DOHH2 (cell line): ENCODE results near the gene UBA7.

Experiments
- H3F3A ChIP-seq: fragments of 200-600 bp; sonication (generic), shearing (Covaris generic); 2 replicates; pipeline ENCODE4 v1.6.0; 2016; ENCODE audit warnings: antibody characterized with exemption, mild to moderate bottlenecking; ENCODE audit not compliant: control insufficient read depth, insufficient read depth
- H3K27ac ChIP-seq: fragments of 200-600 bp; sonication (generic); 2 replicates; pipeline ENCODE4 v1.5.1; 2014; ENCODE audit warnings: low read depth, mild to moderate bottlenecking, low read length, moderate library complexity
- H3K27me3 ChIP-seq: fragments of 200-600 bp; sonication (generic); 2 replicates; pipeline ENCODE4 v1.6.1; 2014; ENCODE audit warnings: mild to moderate bottlenecking, low read length, mixed read lengths; ENCODE audit not compliant: control insufficient read depth
- H3K36me3 ChIP-seq: fragments of 200-600 bp; sonication (generic); 2 replicates; pipeline ENCODE4 v1.6.1; 2014; ENCODE audit warnings: mild to moderate bottlenecking, low read length, moderate library complexity, mixed read lengths; ENCODE audit not compliant: control insufficient read depth
- H3K4me1 ChIP-seq: fragments of 200-600 bp; sonication (generic); 2 replicates; pipeline ENCODE4 v1.6.1; 2014; ENCODE audit warnings: mild to moderate bottlenecking, low read length, mixed read lengths; ENCODE audit not compliant: control insufficient read depth
- H3K4me2 ChIP-seq: fragments of 200-600 bp; sonication (generic); 2 replicates; pipeline ENCODE4 v1.6.0; 2014; ENCODE audit warnings: mild to moderate bottlenecking, low read length, moderate library complexity
- H3K4me3 ChIP-seq: fragments of 200-600 bp; sonication (generic); 2 replicates; pipeline ENCODE4 v1.5.1; 2014; ENCODE audit warnings: mild to moderate bottlenecking, low read length, mixed read lengths
- H3K79me2 ChIP-seq: fragments of 200-600 bp; sonication (generic); 2 replicates; pipeline ENCODE4 v1.6.1; 2014; ENCODE audit warnings: mild to moderate bottlenecking, low read length, mixed read lengths; ENCODE audit not compliant: control insufficient read depth
- H3K9me2 ChIP-seq: fragments of 200-600 bp; sonication (generic); replicated peaks from 2 replicates; pipeline ENCODE4 v1.6.1; 2014; ENCODE audit warnings: mild to moderate bottlenecking, low read length, mixed read lengths; ENCODE audit not compliant: control insufficient read depth
- H3K9me3 ChIP-seq: fragments of 200-600 bp; sonication (generic); 2 replicates; pipeline ENCODE4 v1.6.1; 2014; ENCODE audit warnings: antibody characterized with exemption, low read length, mixed read lengths; ENCODE audit not compliant: control insufficient read depth, insufficient read depth
- H4K20me1 ChIP-seq: fragments of 200-600 bp; sonication (generic); 2 replicates; pipeline ENCODE4 v1.6.0; 2014; ENCODE audit warnings: low read depth, mild to moderate bottlenecking, antibody characterized with exemption, low read length, moderate library complexity; ENCODE audit not compliant: control insufficient read depth, insufficient read depth
- EZH2phosphoT487 ChIP-seq: fragments of 200-600 bp; sonication (generic); IDR thresholded peaks from 2 replicates; pipeline ENCODE4 v1.6.1; 2017; ENCODE audit warnings: borderline replicate concordance, mild to moderate bottlenecking, antibody characterized with exemption, low read length, moderate library complexity, mixed read lengths
- TF ChIP-seq, protein P1 (sequence below): fragments of 200-600 bp; sonication (generic); IDR thresholded peaks from one replicate; pipeline ENCODE4 v1.5.1; 2014; ENCODE audit warnings: antibody characterized with exemption, mild to moderate bottlenecking, low read depth, low read length; ENCODE audit not compliant: poor library complexity, severe bottlenecking

Gene UBA7

DNA sequence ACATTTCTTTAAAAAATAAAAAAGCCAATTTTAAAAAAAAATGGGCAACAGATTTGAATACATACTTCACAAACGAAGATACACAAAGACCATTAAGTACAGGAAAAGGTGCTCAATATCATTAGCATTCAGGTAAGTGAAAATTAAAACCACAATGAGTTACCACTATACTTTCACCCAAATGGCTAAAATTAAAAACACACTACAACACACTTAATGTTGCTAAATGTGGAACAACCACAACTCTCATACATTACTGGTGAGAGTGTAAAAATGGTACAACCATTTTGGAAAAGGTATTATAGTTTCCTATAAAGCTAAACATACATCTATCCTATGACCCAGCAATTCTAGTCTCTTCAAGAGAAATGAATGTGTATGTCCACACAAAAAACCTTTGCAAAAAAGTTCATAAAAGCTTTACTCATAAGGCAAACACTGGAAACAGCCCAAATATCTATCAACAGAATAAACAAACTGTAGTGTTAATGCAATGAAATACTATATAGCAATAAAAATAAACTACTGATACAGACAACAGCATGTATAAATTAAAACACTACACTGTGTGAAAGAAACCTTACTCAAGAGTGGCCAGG lies 42.3 kb downstream of the UBA7 start:
- TF ChIP-seq EZH2phosphoT487: no peak
- TF ChIP-seq, protein P1, sequence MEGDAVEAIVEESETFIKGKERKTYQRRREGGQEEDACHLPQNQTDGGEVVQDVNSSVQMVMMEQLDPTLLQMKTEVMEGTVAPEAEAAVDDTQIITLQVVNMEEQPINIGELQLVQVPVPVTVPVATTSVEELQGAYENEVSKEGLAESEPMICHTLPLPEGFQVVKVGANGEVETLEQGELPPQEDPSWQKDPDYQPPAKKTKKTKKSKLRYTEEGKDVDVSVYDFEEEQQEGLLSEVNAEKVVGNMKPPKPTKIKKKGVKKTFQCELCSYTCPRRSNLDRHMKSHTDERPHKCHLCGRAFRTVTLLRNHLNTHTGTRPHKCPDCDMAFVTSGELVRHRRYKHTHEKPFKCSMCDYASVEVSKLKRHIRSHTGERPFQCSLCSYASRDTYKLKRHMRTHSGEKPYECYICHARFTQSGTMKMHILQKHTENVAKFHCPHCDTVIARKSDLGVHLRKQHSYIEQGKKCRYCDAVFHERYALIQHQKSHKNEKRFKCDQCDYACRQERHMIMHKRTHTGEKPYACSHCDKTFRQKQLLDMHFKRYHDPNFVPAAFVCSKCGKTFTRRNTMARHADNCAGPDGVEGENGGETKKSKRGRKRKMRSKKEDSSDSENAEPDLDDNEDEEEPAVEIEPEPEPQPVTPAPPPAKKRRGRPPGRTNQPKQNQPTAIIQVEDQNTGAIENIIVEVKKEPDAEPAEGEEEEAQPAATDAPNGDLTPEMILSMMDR: no peak
- Histone ChIP-seq H4K20me1 (peaks cover 6% of the 10 kb centered on the region; the same call in 1 of the 2 replicates), H3K4me3 (no peak overlapping the region), H3K9me3 (no peaks in the 10 kb centered on the region), H3K36me3 (peaks cover 28% of the 10 kb centered on the region), H3K79me2 (peaks cover 89% of the 10 kb centered on the region), H3K9me2 (no peaks in the 10 kb centered on the region), H3K27me3 (no peaks in the 10 kb centered on the region), H3K4me2 (no peak overlapping the region), H3K27ac (no peak overlapping the region), H3K4me1 (peaks cover 9% of the 10 kb centered on the region), H3F3A (no peaks in the 10 kb centered on the region)

DNA sequence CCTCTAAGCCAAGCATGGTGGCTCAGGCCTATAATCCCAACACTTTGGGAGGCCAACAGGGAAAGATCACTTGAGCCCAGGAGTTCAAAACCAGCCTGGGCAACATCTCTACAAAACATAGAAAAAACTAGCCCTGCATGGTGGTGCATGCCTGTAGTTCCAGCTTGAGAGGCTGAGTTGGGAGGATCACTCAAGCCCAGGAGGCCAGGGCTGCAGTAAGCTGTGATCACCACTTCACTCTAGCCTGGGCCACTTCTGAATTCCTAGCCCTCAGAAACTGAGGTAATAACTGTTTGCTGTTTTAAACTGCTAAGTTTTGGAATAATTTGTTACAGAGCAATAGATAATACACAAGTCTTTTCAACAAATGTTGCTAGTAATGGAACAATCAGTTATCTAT lies 43.8 kb downstream of the UBA7 start:
- H3K4me1 ChIP-seq: peaks cover 9% of the 10 kb centered on the region
- peaks cover 19% of the 10 kb centered on the region for H3K36me3 ChIP-seq
- H3K4me2 ChIP-seq: no peak overlapping the region
- no peaks in the 10 kb centered on the region for H3K9me3 ChIP-seq
- no peaks in the 10 kb centered on the region for H3K27me3 ChIP-seq
- H3K27ac ChIP-seq: no peak overlapping the region
- H3K9me2 ChIP-seq: no peaks in the 10 kb centered on the region
- no peaks in the 10 kb centered on the region for H3F3A ChIP-seq
- H4K20me1 ChIP-seq: peaks cover 2% of the 10 kb centered on the region; the same call in 1 of the 2 replicates
- TF ChIP-seq EZH2phosphoT487: no peak
- TF ChIP-seq, protein P1: no peak
- peaks cover 90% of the 10 kb centered on the region for H3K79me2 ChIP-seq
- H3K4me3 ChIP-seq: no peak overlapping the region

DNA sequence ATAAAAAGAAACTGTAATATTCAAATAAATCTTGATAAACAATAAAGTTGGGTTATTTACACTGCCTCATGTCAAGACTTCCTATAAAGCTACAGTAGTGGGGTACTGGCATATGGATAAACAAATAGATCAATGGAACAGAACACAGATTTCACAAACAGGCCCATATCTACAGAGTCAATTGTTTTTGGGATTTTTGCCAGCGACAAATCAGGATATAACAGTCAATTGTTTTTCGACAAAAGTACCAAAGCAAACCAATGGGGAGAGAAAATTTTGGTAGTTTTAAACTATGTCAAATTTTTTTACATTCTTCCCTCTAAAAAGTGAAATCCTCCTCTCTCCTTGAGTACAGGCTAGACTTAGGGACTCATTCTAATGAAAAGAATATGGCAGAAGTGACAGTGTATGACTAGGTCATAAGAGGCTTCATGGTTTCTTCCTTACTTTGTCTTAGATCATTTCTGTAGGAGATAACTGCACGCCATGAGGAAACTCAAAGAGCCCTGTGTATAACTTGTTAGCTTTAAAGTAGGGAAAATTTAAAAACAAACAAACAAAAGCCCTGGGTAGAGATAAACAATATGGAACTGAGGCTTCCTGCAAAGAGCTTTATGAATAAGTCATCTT lies 44.4 kb downstream of the UBA7 start:
- peaks cover 16% of the 10 kb centered on the region for H3K36me3 ChIP-seq

More for the DNA sequence above, 44.4 kb downstream of the UBA7 start:
- Histone ChIP-seq H3K4me2 (no peak overlapping the region), H3K9me3 (no peaks in the 10 kb centered on the region), H3K79me2 (peaks cover 90% of the 10 kb centered on the region), H3F3A (no peaks in the 10 kb centered on the region), H3K27me3 (no peaks in the 10 kb centered on the region), H3K4me1 (peaks cover 9% of the 10 kb centered on the region), H3K9me2 (no peaks in the 10 kb centered on the region), H3K4me3 (no peak overlapping the region), H3K27ac (no peak overlapping the region), H4K20me1 (peaks cover under 1% of the 10 kb centered on the region; the same call in 1 of the 2 replicates)
- no peak for TF ChIP-seq EZH2phosphoT487
- TF ChIP-seq, protein P1: no peak
